Loucy (cell line): ENCODE data around the gene GCKR.

ENCODE experiments used
- H2AFZ ChIP-seq: fragments of 200-600 bp; sonication (generic); 2 replicates; pipeline ENCODE4 v1.6.0; 2016; ENCODE audit warnings: antibody characterized with exemption, mild to moderate bottlenecking, low read length, moderate library complexity
- H3F3A ChIP-seq: fragments of 200-600 bp; 2 replicates; pipeline ENCODE4 v1.6.0; 2016; ENCODE audit warnings: antibody characterized with exemption, low read depth, mild to moderate bottlenecking
- H3K27me3 ChIP-seq: fragments of 200-600 bp; sonication (generic); 2 replicates; pipeline ENCODE4 v1.6.1; 2014; ENCODE audit warnings: low read length, mild to moderate bottlenecking; ENCODE audit not compliant: insufficient read depth, poor library complexity, severe bottlenecking
- H3K36me3 ChIP-seq: fragments of 200-600 bp; sonication (generic); 2 replicates; pipeline ENCODE4 v1.6.1; 2016; ENCODE audit warnings: low read length; ENCODE audit not compliant: insufficient read depth
- H3K4me1 ChIP-seq: fragments of 200-600 bp; sonication (generic); 2 replicates; pipeline ENCODE4 v1.5.1; 2014; ENCODE audit warnings: low read length, mild to moderate bottlenecking; ENCODE audit not compliant: insufficient read depth, poor library complexity, severe bottlenecking
- H3K4me2 ChIP-seq: fragments of 200-600 bp; sonication (generic); 2 replicates; pipeline ENCODE4 v1.6.0; 2014; ENCODE audit warnings: antibody characterized with exemption, low read length, low read depth, mild to moderate bottlenecking; ENCODE audit not compliant: poor library complexity, severe bottlenecking
- H3K4me3 ChIP-seq: fragments of 200-600 bp; sonication (generic); 2 replicates; pipeline ENCODE4 v1.5.1; 2014; ENCODE audit warnings: low read length, mild to moderate bottlenecking, mixed read lengths; ENCODE audit not compliant: poor library complexity, severe bottlenecking
- H3K79me2 ChIP-seq: fragments of 200-600 bp; sonication (generic); 2 replicates; pipeline ENCODE4 v1.6.1; 2014; ENCODE audit warnings: low read length; ENCODE audit not compliant: insufficient read depth
- H3K9ac ChIP-seq: fragments of 200-600 bp; sonication (generic); 2 replicates; pipeline ENCODE4 v1.6.0; 2014; ENCODE audit warnings: mild to moderate bottlenecking, low read depth, low read length, moderate library complexity; ENCODE audit not compliant: poor library complexity, severe bottlenecking
- H3K9me2 ChIP-seq: fragments of 200-600 bp; sonication (generic); replicated peaks from 2 replicates; pipeline ENCODE4 v1.6.1; 2016; ENCODE audit warnings: low read depth, low read length, mixed read lengths
- H3K9me3 ChIP-seq: fragments of 200-600 bp; sonication (generic); 2 replicates; pipeline ENCODE4 v1.6.1; 2014; ENCODE audit warnings: mild to moderate bottlenecking, antibody characterized with exemption, low read length, low read depth; ENCODE audit not compliant: insufficient read depth
- H4K20me1 ChIP-seq: fragments of 200-600 bp; sonication (generic); 2 replicates; pipeline ENCODE4 v1.6.0; 2014; ENCODE audit warnings: antibody characterized with exemption, low read length, mild to moderate bottlenecking; ENCODE audit not compliant: insufficient read depth, poor library complexity, severe bottlenecking
- EZH2phosphoT487 ChIP-seq: fragments of 200-600 bp; IDR thresholded peaks from 2 replicates; pipeline ENCODE4 v1.6.1; 2018; ENCODE audit warnings: antibody characterized with exemption, mild to moderate bottlenecking, moderate library complexity, borderline replicate concordance
- TF ChIP-seq, protein P1 (sequence below): fragments of 200-600 bp; sonication (generic); conservative IDR thresholded peaks from 2 replicates; pipeline ENCODE4 v1.5.1; 2014; ENCODE audit warnings: mild to moderate bottlenecking, antibody characterized with exemption, low read length

The GCKR gene

DNA sequence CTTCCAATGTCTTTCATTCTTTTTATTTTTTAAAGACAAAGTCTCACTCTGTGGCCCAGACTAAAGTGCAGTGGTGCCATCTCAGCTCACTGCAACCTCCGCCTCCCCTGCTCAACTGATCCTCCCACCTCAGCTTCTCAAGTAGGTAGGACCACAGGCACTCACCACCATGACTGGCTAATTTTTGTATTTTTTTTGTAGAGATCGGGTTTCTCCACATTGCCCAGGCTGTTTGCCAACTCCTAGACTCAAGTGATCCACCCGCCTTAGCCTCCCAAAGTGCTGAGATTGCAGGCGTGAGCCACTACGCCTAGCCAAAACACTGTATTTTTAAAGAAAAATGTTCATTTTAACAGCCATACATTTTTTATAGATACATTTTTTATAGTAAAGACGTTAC, 12.7 kb downstream of the GCKR start:
- Histone ChIP-seq H3K36me3 (no peaks in the 10 kb centered on the region), H3F3A (no peaks in the 10 kb centered on the region)

DNA sequence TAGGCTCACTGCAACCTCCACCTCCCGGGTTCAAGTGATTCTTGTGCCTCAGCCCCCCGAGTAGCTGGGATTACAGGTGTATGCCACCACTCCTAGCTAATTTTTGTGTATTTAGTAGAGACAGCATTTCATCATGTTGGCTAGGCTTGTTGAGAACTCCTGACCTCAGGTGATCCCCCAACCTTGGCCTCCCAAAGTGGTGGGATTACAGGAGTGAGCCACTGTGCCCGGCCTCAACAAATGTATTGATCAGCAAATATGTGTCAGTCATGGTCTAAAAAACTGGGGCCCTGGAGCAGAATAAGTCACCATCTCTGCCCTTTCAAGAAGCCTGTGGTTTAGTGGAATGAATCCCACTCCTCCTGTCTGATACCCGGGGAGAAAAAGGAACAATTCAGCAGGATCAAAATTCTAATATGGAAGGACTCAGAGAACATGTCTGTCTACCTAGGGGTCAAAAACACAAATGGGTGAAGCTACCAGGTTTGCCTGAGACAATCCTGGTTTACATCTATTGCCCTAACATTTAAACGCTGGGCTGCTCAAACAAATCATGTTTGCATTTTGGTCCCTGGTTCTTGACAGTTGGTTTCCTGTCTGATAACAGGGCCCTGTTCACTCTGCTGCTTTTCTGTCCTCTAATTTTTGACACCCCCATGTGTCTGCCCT, 21.6 kb downstream of the GCKR start:
- H3K9ac ChIP-seq: no peak overlapping the region

More for the DNA sequence above, 12.7 kb downstream of the GCKR start:
- Histone ChIP-seq H3K9me2 (no peaks in the 10 kb centered on the region), H3K27me3 (no peaks in the 10 kb centered on the region), H3K4me1 (no peaks in the 10 kb centered on the region), H3K4me2 (no peak overlapping the region), H4K20me1 (no peaks in the 10 kb centered on the region), H2AFZ (peak overlapping the region; percentile 41; the same call in 1 of the 2 replicates), H3K4me3 (no peak overlapping the region), H3K79me2 (no peaks in the 10 kb centered on the region), H3K9me3 (no peaks in the 10 kb centered on the region), H3K9ac (no peak overlapping the region)
- TF ChIP-seq, protein P1, sequence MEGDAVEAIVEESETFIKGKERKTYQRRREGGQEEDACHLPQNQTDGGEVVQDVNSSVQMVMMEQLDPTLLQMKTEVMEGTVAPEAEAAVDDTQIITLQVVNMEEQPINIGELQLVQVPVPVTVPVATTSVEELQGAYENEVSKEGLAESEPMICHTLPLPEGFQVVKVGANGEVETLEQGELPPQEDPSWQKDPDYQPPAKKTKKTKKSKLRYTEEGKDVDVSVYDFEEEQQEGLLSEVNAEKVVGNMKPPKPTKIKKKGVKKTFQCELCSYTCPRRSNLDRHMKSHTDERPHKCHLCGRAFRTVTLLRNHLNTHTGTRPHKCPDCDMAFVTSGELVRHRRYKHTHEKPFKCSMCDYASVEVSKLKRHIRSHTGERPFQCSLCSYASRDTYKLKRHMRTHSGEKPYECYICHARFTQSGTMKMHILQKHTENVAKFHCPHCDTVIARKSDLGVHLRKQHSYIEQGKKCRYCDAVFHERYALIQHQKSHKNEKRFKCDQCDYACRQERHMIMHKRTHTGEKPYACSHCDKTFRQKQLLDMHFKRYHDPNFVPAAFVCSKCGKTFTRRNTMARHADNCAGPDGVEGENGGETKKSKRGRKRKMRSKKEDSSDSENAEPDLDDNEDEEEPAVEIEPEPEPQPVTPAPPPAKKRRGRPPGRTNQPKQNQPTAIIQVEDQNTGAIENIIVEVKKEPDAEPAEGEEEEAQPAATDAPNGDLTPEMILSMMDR: no peak

GRCh38 chr2:27518782-27519113, 22.1 kb downstream of the GCKR start:
- Histone ChIP-seq H3K9ac (no peak overlapping the region), H3K27me3 (no peaks in the 10 kb centered on the region), H3K36me3 (no peaks in the 10 kb centered on the region), H3K4me3 (no peak overlapping the region), H3K9me3 (no peaks in the 10 kb centered on the region), H3K79me2 (no peaks in the 10 kb centered on the region), H2AFZ (no peak overlapping the region), H4K20me1 (no peaks in the 10 kb centered on the region), H3K9me2 (no peaks in the 10 kb centered on the region), H3F3A (no peaks in the 10 kb centered on the region), H3K4me1 (no peaks in the 10 kb centered on the region), H3K4me2 (no peak overlapping the region)
- TF ChIP-seq, protein P1: no peak
- TF ChIP-seq EZH2phosphoT487: no peak

More for the DNA sequence above, 21.6 kb downstream of the GCKR start:
- Histone ChIP-seq H3K27me3 (no peaks in the 10 kb centered on the region), H3K36me3 (no peaks in the 10 kb centered on the region), H3K4me1 (no peaks in the 10 kb centered on the region), H4K20me1 (no peaks in the 10 kb centered on the region), H3K9me3 (no peaks in the 10 kb centered on the region), H3K79me2 (no peaks in the 10 kb centered on the region), H3K4me3 (no peak overlapping the region), H2AFZ (no peak overlapping the region), H3K4me2 (no peak overlapping the region), H3F3A (no peaks in the 10 kb centered on the region), H3K9me2 (no peaks in the 10 kb centered on the region)
- no peak for TF ChIP-seq EZH2phosphoT487
- TF ChIP-seq, protein P1: no peak
